Measurements from ENCODE around the gene FILIP1L.
"Not testable (repeated sequence)": the region's sequence is repeated elsewhere in the genome, so short reads cannot be mapped to it uniquely, and the experiment has no call there.

The FILIP1L gene

DNA sequence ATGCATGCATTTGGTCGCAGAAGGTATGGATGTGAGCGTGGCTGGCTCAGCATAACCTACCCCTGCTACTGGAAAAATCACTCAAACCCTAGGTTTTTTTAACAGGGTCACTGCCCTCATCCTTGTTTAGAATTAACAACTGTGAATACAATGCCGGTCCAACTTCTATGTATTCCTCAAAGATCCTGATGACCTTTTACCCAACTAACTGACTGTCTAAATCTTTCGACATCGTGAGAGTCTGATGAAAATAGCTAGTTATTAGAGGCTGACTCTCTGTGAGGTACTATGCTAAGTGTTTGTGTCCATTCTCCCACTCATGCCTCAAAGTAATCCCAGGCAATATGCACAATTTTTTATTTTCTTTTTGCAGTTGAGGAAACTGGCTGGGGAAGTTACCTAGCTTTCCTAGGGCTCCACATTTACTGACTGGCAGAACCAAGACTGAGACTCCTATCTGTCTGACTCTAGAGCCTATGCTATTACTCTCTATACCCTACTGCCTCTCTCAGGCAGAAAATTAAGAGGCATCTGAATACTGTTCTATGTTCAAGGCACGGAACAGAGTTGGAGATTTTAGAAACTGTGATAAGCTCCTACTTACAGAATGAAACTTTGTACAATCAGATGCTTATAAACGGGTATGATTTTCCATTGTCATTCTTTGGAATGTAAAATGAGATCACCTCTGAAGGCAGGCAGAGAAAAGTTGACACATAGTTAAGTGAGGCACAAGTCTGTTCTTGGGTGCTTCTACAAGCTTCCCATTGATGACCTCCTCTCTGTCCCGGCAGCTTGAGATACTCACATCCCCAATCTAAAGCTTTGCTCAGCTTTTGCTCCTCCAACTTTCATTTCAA lies 56.4 kb downstream of the FILIP1L start:
- H3K4me3 ChIP-seq (ENCODE audit: low read depth, low read length): no peak overlapping the region
- TF ChIP-seq, protein P1, sequence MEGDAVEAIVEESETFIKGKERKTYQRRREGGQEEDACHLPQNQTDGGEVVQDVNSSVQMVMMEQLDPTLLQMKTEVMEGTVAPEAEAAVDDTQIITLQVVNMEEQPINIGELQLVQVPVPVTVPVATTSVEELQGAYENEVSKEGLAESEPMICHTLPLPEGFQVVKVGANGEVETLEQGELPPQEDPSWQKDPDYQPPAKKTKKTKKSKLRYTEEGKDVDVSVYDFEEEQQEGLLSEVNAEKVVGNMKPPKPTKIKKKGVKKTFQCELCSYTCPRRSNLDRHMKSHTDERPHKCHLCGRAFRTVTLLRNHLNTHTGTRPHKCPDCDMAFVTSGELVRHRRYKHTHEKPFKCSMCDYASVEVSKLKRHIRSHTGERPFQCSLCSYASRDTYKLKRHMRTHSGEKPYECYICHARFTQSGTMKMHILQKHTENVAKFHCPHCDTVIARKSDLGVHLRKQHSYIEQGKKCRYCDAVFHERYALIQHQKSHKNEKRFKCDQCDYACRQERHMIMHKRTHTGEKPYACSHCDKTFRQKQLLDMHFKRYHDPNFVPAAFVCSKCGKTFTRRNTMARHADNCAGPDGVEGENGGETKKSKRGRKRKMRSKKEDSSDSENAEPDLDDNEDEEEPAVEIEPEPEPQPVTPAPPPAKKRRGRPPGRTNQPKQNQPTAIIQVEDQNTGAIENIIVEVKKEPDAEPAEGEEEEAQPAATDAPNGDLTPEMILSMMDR (IDR thresholded peaks at IDR 0.05; ENCODE audit: borderline replicate concordance, insufficient read depth, low read depth, low read length): no peak

DNA sequence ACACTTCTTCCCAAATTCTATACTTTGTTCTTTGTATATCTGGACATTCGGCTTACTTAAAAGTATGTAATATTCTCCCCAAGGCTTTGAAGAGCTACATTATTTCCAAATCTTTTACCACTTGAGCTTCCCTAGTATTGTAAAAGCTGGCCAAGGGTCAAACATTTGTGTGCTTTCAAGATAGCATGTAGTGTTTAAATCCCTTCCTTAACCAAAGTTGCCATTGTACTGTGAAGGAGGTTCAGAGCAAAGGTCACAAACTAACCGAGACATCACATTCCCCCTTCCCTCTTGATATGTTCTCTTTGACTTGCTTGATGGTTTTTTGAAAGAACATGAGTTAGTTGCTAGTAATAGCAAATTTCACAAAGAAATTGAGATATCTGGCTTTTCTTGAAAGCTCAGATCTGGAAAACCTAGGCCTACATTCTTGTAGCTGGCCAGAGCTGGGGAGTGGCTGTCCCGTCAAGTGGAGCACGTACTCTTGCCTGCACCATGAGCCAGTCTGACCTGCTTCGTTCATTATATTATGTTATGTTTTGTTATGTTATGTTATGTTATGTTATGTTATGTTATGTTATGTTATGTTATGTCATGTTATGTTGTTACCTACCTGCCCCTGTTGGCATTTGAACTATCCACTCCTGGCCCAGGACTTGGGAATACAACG lies 60.2 kb downstream of the FILIP1L start:
- TF ChIP-seq, protein P1 (IDR thresholded peaks at IDR 0.05; ENCODE audit: borderline replicate concordance, insufficient read depth, low read depth, low read length): no peak

DNA sequence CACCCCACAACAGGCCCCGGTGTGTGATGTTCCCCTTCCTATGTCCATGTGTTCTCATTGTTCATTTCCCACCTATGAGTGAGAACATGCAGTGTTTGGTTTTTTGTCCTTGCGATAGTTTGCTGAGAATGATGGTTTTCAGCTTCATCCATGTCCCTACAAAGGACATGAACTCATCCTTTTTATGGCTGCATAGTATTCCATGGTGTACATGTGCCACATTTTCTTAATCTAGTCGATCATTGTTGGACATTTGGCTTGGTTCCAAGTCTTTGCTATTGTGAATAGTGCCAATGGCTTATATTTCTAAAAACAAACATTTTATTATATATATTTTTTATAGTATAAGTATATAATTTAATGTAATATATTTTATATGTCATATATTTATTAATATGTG lies 62.8 kb downstream of the FILIP1L start:
- not testable (repeated sequence) for H3K4me3 ChIP-seq (ENCODE audit: low read depth, low read length)

More for the DNA sequence above, 60.2 kb downstream of the FILIP1L start:
- no peak overlapping the region for H3K4me3 ChIP-seq (ENCODE audit: low read depth, low read length)

DNA sequence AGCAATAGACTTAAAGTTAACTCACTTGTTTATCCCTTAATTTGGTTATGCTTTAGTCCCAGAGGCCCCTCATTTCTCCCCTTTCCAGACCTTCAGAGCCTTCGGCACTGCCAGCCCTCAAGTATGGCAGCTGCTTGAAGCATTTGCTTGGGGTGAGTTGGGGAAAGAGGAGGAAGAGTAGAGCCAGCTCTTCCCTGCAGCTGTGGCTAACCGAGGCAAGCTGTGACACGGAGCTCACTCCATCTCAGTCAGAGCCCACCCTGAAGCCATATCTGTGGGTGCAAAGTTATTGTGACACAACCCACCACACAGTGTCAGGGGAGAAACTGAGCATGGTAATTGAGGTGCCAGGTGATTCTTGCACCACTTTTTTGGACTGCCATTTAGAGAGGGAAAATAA lies 66.1 kb downstream of the FILIP1L start:
- no peak overlapping the region for H3K4me3 ChIP-seq (ENCODE audit: low read depth, low read length)
- TF ChIP-seq, protein P1 (IDR thresholded peaks at IDR 0.05; ENCODE audit: borderline replicate concordance, insufficient read depth, low read depth, low read length): no peak

DNA sequence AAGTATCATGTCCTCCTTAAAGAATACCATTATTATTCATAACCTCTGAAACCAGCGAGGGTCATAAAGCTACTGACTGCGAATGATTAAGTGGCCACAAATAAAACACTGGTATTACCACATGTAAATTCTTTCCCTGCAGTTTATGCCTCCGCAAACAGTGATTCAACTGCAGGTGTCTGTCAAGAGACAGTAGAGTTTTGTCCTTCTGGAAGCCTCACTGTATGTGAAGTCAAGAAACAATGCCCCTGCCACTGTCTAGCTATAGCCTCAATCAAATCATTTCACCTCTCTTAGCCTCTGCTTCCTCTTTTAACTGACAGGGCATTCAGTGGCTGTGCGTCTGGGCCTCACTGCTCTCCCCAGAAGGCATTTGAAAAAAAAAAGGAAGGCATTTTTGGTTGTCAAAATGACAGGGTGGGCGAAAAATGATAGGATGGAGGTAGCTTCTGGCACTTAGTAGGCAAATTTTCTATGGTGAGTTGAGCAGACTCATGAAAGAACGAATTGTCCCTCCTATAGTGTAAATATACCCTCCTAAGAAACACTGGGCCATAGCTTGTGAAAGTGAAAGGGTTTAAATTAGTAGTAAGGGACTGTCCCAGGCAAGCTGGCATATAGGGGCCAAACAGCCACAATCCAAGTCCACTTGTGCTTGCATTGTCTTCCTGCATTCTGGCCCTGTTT lies 66.7 kb downstream of the FILIP1L start:
- H3K4me3 ChIP-seq (ENCODE audit: low read depth, low read length): no peak overlapping the region
- TF ChIP-seq, protein P1 (IDR thresholded peaks at IDR 0.05; ENCODE audit: borderline replicate concordance, insufficient read depth, low read depth, low read length): no peak

DNA sequence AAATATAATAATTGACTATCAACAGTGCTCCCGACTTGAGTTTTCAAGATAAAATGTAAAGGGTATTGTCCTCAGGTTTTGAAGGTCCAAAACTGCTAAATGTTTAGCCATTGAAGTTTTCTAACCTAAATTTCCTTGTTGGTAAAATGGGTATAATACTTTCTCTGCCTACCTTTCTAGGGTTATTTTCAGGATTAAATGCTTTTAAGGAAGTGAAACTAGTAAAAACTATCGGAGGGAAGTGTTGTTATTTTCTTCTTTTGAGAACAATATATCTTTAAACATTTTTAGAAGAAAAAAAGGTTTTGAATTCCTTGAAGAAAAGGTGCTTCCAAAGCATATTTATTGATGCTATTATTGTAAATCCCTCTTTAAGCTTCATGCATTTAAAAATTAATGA lies 67.3 kb downstream of the FILIP1L start:
- TF ChIP-seq, protein P1 (IDR thresholded peaks at IDR 0.05; ENCODE audit: borderline replicate concordance, insufficient read depth, low read depth, low read length): no peak

DNA sequence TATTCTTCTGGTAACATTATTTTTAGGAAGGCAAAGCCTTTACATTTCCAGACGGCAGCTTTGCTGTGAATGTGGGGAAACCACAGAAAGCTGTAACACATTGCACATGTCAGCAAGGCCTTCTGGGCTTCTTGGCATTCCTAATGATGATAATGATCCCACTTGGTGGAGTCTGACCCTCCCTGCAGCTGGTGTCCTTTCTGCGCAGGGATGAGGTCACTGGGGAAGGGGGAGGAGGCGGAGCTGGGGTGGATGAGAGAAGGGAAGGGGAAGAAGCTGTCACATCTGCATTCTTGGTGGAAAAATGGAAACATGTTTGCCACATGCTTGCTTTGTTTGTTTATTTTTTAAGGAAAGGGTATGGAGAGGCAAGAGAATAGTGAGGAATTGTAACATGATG lies 68.6 kb downstream of the FILIP1L start:
- TF ChIP-seq, protein P1 (IDR thresholded peaks at IDR 0.05; ENCODE audit: borderline replicate concordance, insufficient read depth, low read depth, low read length): no peak
- no peak overlapping the region for H3K4me3 ChIP-seq (ENCODE audit: low read depth, low read length)

More for the DNA sequence above, 67.3 kb downstream of the FILIP1L start:
- H3K4me3 ChIP-seq (ENCODE audit: low read depth, low read length): no peak overlapping the region

All from GM12875 (cell line).